KMS-11 (cell line): ENCODE results near the gene CDH11.

Experiments used
- H2AFZ ChIP-seq: fragments of 200-600 bp; sonication (generic); 2 replicates; pipeline ENCODE4 v1.6.1; 2016; ENCODE audit warnings: antibody characterized with exemption, mixed run types, low read depth
- H3K27ac ChIP-seq: fragments of 200-600 bp; sonication (generic); 2 replicates; pipeline ENCODE4 v1.6.1; 2016; ENCODE audit warnings: mild to moderate bottlenecking, mixed run types
- H3K27me3 ChIP-seq: fragments of 200-600 bp; sonication (generic); 2 replicates; pipeline ENCODE4 v1.6.1; 2017; ENCODE audit warnings: mild to moderate bottlenecking, low read depth, mixed run types, moderate library complexity; ENCODE audit not compliant: insufficient read depth
- H3K36me3 ChIP-seq: fragments of 200-600 bp; sonication (generic); 2 replicates; pipeline ENCODE4 v1.6.1; 2017; ENCODE audit warnings: mild to moderate bottlenecking, mixed run types; ENCODE audit not compliant: insufficient read depth
- H3K4me1 ChIP-seq: fragments of 200-600 bp; sonication (generic); 2 replicates; pipeline ENCODE4 v1.6.1; 2016; ENCODE audit warnings: mild to moderate bottlenecking, low read depth, mixed run types; ENCODE audit not compliant: poor library complexity, severe bottlenecking
- H3K4me2 ChIP-seq: fragments of 200-600 bp; sonication (generic); 2 replicates; pipeline ENCODE4 v1.7.0; 2016; ENCODE audit warnings: mild to moderate bottlenecking, mixed run types
- H3K4me3 ChIP-seq: fragments of 200-600 bp; sonication (generic); IDR thresholded peaks from 2 replicates; pipeline ENCODE4 v1.6.1; 2017; ENCODE audit warnings: low read depth, low read length, mixed read lengths; ENCODE audit not compliant: insufficient read depth
- H3K79me2 ChIP-seq: fragments of 200-600 bp; sonication (generic); 2 replicates; pipeline ENCODE4 v1.6.1; 2016; ENCODE audit warnings: low read depth, mixed run types; ENCODE audit not compliant: insufficient read depth
- H3K9ac ChIP-seq: fragments of 200-600 bp; sonication (generic); 2 replicates; pipeline ENCODE4 v1.6.1; 2016; ENCODE audit warnings: mild to moderate bottlenecking, mixed run types
- H4K20me1 ChIP-seq: fragments of 200-600 bp; sonication (generic); 2 replicates; pipeline ENCODE4 v1.6.1; 2016; ENCODE audit warnings: mild to moderate bottlenecking, mixed run types; ENCODE audit not compliant: insufficient read depth
- TF ChIP-seq, protein P1 (sequence below): fragments of 200-600 bp; sonication (generic); conservative IDR thresholded peaks from 2 replicates; pipeline ENCODE4 v1.6.1; 2017; ENCODE audit warnings: low read depth, mild to moderate bottlenecking, antibody characterized with exemption, low read length, moderate library complexity, mixed read lengths

The CDH11 gene

DNA sequence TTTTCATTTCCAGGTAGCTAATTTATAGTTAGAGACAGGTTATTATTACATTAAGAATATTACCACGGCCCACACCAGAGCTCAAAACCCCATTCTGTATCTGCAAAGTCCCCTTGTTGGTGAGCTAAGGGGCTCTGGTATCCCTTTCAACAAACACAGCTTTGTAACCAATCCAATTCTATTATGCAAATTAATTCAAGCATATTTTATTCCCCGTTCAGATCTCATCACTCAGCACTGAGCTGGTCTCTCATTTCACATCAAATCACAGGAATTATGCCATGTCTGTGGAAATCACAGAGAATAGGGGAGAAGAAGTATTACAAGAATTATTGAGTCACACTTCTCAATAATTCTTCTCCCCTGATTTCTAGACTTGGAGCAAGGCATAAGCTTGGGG is 111.7 kb downstream of the CDH11 start:
- H2AFZ ChIP-seq = no peak overlapping the region
- H3K27me3 ChIP-seq = no peaks in the 10 kb centered on the region
- TF ChIP-seq, protein P1, sequence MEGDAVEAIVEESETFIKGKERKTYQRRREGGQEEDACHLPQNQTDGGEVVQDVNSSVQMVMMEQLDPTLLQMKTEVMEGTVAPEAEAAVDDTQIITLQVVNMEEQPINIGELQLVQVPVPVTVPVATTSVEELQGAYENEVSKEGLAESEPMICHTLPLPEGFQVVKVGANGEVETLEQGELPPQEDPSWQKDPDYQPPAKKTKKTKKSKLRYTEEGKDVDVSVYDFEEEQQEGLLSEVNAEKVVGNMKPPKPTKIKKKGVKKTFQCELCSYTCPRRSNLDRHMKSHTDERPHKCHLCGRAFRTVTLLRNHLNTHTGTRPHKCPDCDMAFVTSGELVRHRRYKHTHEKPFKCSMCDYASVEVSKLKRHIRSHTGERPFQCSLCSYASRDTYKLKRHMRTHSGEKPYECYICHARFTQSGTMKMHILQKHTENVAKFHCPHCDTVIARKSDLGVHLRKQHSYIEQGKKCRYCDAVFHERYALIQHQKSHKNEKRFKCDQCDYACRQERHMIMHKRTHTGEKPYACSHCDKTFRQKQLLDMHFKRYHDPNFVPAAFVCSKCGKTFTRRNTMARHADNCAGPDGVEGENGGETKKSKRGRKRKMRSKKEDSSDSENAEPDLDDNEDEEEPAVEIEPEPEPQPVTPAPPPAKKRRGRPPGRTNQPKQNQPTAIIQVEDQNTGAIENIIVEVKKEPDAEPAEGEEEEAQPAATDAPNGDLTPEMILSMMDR = no peak
- H3K4me1 ChIP-seq = no peaks in the 10 kb centered on the region
- H3K36me3 ChIP-seq = no peaks in the 10 kb centered on the region
- H3K4me2 ChIP-seq = no peak overlapping the region
- H3K27ac ChIP-seq = no peak overlapping the region
- no peaks in the 10 kb centered on the region for H3K79me2 ChIP-seq
- H3K9ac ChIP-seq = no peak overlapping the region
- H3K4me3 ChIP-seq = no peak overlapping the region
- no peaks in the 10 kb centered on the region for H4K20me1 ChIP-seq

DNA sequence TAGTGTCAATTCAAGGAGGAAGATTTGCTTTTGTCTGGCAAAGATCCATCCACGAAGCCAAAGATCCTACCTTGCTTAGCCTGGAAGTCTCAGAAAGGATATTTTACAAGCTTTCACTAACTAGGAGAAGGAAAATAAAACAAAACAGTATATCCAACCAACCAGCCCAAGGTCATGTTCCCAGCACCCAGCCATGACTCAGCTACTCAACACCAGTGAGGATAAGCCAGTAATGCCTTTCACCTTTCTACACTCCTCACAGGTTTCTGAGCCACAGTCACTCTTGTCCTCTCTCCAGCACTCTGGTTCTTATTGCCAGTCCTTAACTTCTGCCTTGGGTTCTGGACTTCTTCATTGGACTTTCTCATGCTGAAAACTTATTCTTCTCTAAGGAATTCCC is 116.2 kb downstream of the CDH11 start:
- Histone ChIP-seq H3K36me3 (no peaks in the 10 kb centered on the region), H2AFZ (no peak overlapping the region), H3K4me3 (no peak overlapping the region), H3K27ac (no peak overlapping the region), H3K9ac (no peak overlapping the region), H3K27me3 (no peaks in the 10 kb centered on the region), H3K4me1 (no peaks in the 10 kb centered on the region), H3K4me2 (no peak overlapping the region), H4K20me1 (no peaks in the 10 kb centered on the region), H3K79me2 (no peaks in the 10 kb centered on the region)
- TF ChIP-seq, protein P1 = no peak

DNA sequence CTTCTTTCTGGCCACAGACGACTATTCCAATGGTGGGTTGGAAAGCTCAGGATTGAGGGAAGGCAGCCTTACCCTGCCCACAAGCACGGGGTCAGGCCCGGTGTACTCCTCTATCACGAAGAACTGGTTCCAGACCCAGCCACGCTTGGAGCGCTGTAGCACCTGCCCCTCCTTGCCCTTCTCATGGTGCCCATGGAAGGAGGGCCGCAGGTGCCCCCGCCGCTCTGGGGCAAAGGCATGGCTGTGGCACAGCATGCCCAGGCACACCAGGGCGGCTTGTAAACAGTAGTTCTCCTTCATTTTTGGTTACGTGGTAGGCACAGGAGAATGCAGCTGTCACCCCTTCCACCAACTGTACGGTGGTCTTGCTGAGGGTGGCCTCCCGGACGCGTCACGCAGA is 117.3 kb downstream of the CDH11 start:
- Histone ChIP-seq H3K27me3 (no peaks in the 10 kb centered on the region), H3K4me2 (no peak overlapping the region), H3K27ac (no peak overlapping the region), H3K36me3 (no peaks in the 10 kb centered on the region), H3K9ac (no peak overlapping the region), H2AFZ (no peak overlapping the region), H4K20me1 (no peaks in the 10 kb centered on the region), H3K4me3 (no peak overlapping the region), H3K79me2 (no peaks in the 10 kb centered on the region), H3K4me1 (no peaks in the 10 kb centered on the region)
- TF ChIP-seq, protein P1 = no peak

DNA sequence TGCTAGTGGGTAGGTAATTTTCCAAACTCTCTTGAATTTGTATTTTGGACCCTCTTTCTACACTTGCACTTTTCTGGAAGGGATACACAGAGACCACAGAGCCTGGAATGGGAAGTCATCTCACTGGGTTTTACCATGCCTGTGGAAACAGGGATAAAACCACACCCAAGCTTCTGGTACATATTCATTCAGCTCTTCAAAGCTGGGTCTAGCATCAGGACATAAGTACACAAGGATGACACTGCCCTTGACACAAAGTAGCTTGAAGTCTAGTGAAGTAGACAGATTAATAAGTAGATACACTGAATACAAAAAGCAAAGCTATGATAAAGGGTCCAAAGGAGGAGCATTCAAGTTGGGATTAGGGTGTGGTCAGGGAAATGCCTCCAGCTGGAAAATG is 118.2 kb downstream of the CDH11 start:
- Histone ChIP-seq H2AFZ (no peak overlapping the region), H3K27ac (no peak overlapping the region), H3K9ac (no peak overlapping the region), H3K4me2 (no peak overlapping the region), H3K4me1 (no peaks in the 10 kb centered on the region), H3K79me2 (no peaks in the 10 kb centered on the region), H3K36me3 (no peaks in the 10 kb centered on the region), H3K4me3 (no peak overlapping the region), H3K27me3 (no peaks in the 10 kb centered on the region), H4K20me1 (no peaks in the 10 kb centered on the region)
- TF ChIP-seq, protein P1 = no peak

DNA sequence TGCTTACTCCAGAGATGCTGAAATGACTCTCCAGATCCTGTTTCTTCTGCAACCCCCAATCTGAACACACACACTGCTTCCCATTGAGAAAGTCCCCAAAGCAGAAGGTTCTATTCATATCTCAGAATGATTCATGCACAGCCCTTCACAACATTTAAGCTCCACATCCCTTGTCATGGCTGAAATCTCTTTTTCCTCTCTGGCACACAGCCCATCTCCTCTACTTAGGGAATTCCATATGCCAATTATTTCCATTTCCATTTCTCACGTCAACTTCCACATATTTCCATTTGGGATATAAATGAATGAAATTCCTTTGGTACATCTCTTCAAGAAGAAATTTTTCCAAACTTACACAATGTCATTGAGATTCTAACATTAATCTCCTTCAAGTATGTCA is 119.6 kb downstream of the CDH11 start:
- no peaks in the 10 kb centered on the region for H4K20me1 ChIP-seq
- H3K79me2 ChIP-seq = no peaks in the 10 kb centered on the region
- H3K4me2 ChIP-seq = no peak overlapping the region
- H3K4me1 ChIP-seq = no peaks in the 10 kb centered on the region
- no peaks in the 10 kb centered on the region for H3K27me3 ChIP-seq
- no peaks in the 10 kb centered on the region for H3K36me3 ChIP-seq
- no peak overlapping the region for H3K9ac ChIP-seq
- TF ChIP-seq, protein P1 = no peak
- no peak overlapping the region for H2AFZ ChIP-seq
- H3K4me3 ChIP-seq = no peak overlapping the region
- H3K27ac ChIP-seq = no peak overlapping the region
